ENCODE measurements around the gene CCDC149. TPM values are rescaled to one million over a fixed set of nuclear protein-coding genes. Genes with fewer than 3 reads are reported as not detected.
A peak's percentile ranks its signal among the peaks of the same experiment; 100 is the strongest.

The CCDC149 gene
- total RNA-seq, 1 experiment from 2014 or later = 4.3 TPM

GRCh38 chr4:24884902-24885301, 27.9 kb downstream of the CCDC149 start:
- no peak overlapping the region for H3K27ac ChIP-seq
- H3K4me1 ChIP-seq (replicated peaks) = no peaks in the 10 kb centered on the region
- H3K27me3 ChIP-seq (replicated peaks) = no peaks in the 10 kb centered on the region
- H3K9me3 ChIP-seq (replicated peaks) = no peaks in the 10 kb centered on the region
- H3K36me3 ChIP-seq = no peaks in the 10 kb centered on the region
- no peak for DNase-seq (ENCODE audit: low read depth in 1 of 2, low spot score in 2 of 2)
- H3K4me3 ChIP-seq = no peak overlapping the region

- Histone ChIP-seq H3K27me3 (replicated peaks) (no peaks in the 10 kb centered on the region), H3K4me3 (no peak overlapping the region), H3K9me3 (replicated peaks) (no peaks in the 10 kb centered on the region), H3K27ac (no peak overlapping the region), H3K36me3 (no peaks in the 10 kb centered on the region), H3K4me1 (replicated peaks) (no peaks in the 10 kb centered on the region)
- DNase-seq (ENCODE audit: low read depth in 1 of 2, low spot score in 2 of 2) = no peak
These were observed 31.2 kb downstream of the CCDC149 start for GRCh38 chr4:24881508-24882196.

GRCh38 chr4:24880186-24880585, 32.7 kb downstream of the CCDC149 start:
- Histone ChIP-seq H3K4me1 (replicated peaks) (no peaks in the 10 kb centered on the region), H3K27ac (no peak overlapping the region), H3K36me3 (no peaks in the 10 kb centered on the region), H3K4me3 (no peak overlapping the region), H3K9me3 (replicated peaks) (no peaks in the 10 kb centered on the region), H3K27me3 (replicated peaks) (no peaks in the 10 kb centered on the region)
- no peak for DNase-seq (ENCODE audit: low read depth in 1 of 2, low spot score in 2 of 2)

- no peaks in the 10 kb centered on the region for H3K9me3 ChIP-seq (replicated peaks)
- no peak for DNase-seq (ENCODE audit: low read depth in 1 of 2, low spot score in 2 of 2)
- H3K27me3 ChIP-seq (replicated peaks) = no peaks in the 10 kb centered on the region
- H3K4me3 ChIP-seq = no peak overlapping the region
- H3K4me1 ChIP-seq (replicated peaks) = no peaks in the 10 kb centered on the region
- H3K36me3 ChIP-seq = no peaks in the 10 kb centered on the region
- no peak overlapping the region for H3K27ac ChIP-seq
These were observed 34.2 kb downstream of the CCDC149 start for GRCh38 chr4:24878636-24879016.

GRCh38 chr4:24877868-24878635, 34.8 kb downstream of the CCDC149 start:
- Histone ChIP-seq H3K36me3 (no peaks in the 10 kb centered on the region), H3K27ac (no peak overlapping the region), H3K4me1 (replicated peaks) (no peaks in the 10 kb centered on the region), H3K27me3 (replicated peaks) (no peaks in the 10 kb centered on the region), H3K9me3 (replicated peaks) (no peaks in the 10 kb centered on the region), H3K4me3 (no peak overlapping the region)
- no peak for DNase-seq (ENCODE audit: low read depth in 1 of 2, low spot score in 2 of 2)

GRCh38 chr4:24876431-24876830, 36.4 kb downstream of the CCDC149 start:
- no peaks in the 10 kb centered on the region for H3K27me3 ChIP-seq (replicated peaks)
- no peaks in the 10 kb centered on the region for H3K36me3 ChIP-seq
- H3K4me3 ChIP-seq = no peak overlapping the region
- no peak for DNase-seq (ENCODE audit: low read depth in 1 of 2, low spot score in 2 of 2)
- no peaks in the 10 kb centered on the region for H3K4me1 ChIP-seq (replicated peaks)
- no peaks in the 10 kb centered on the region for H3K9me3 ChIP-seq (replicated peaks)
- no peak overlapping the region for H3K27ac ChIP-seq

GRCh38 chr4:24872720-24873119, 40.1 kb downstream of the CCDC149 start:
- no peaks in the 10 kb centered on the region for H3K27me3 ChIP-seq (replicated peaks)
- no peak for DNase-seq (ENCODE audit: low read depth in 1 of 2, low spot score in 2 of 2)
- H3K36me3 ChIP-seq = no peaks in the 10 kb centered on the region

GRCh38 chr4:24871210-24871609, 41.6 kb downstream of the CCDC149 start:
- no peaks in the 10 kb centered on the region for H3K36me3 ChIP-seq
- no peak for DNase-seq (ENCODE audit: low read depth in 1 of 2, low spot score in 2 of 2)
- H3K4me1 ChIP-seq (replicated peaks) = no peaks in the 10 kb centered on the region
- H3K27me3 ChIP-seq (replicated peaks) = no peaks in the 10 kb centered on the region
- no peak overlapping the region for H3K4me3 ChIP-seq
- H3K27ac ChIP-seq = no peak overlapping the region
- H3K9me3 ChIP-seq (replicated peaks) = no peaks in the 10 kb centered on the region

More at GRCh38 chr4:24872720-24873119, 40.1 kb downstream of the CCDC149 start:
- H3K9me3 ChIP-seq (replicated peaks) = no peaks in the 10 kb centered on the region
- no peak overlapping the region for H3K4me3 ChIP-seq
- no peak overlapping the region for H3K27ac ChIP-seq
- H3K4me1 ChIP-seq (replicated peaks) = no peaks in the 10 kb centered on the region

- Histone ChIP-seq H3K4me1 (replicated peaks) (no peaks in the 10 kb centered on the region), H3K4me3 (no peak overlapping the region), H3K27ac (no peak overlapping the region), H3K36me3 (no peaks in the 10 kb centered on the region), H3K27me3 (replicated peaks) (no peaks in the 10 kb centered on the region), H3K9me3 (replicated peaks) (no peaks in the 10 kb centered on the region)
- DNase-seq (ENCODE audit: low read depth in 1 of 2, low spot score in 2 of 2) = no peak
These were observed 45.0 kb downstream of the CCDC149 start for GRCh38 chr4:24867766-24868296.

- Histone ChIP-seq H3K36me3 (no peaks in the 10 kb centered on the region), H3K4me1 (replicated peaks) (no peaks in the 10 kb centered on the region), H3K9me3 (replicated peaks) (no peaks in the 10 kb centered on the region), H3K4me3 (no peak overlapping the region), H3K27me3 (replicated peaks) (no peaks in the 10 kb centered on the region), H3K27ac (no peak overlapping the region)
- no peak for DNase-seq (ENCODE audit: low read depth in 1 of 2, low spot score in 2 of 2)
These were observed 45.6 kb downstream of the CCDC149 start for GRCh38 chr4:24867251-24867650.

GRCh38 chr4:24865401-24865800, 47.4 kb downstream of the CCDC149 start:
- Histone ChIP-seq H3K27me3 (replicated peaks) (no peaks in the 10 kb centered on the region), H3K36me3 (no peaks in the 10 kb centered on the region), H3K4me1 (replicated peaks) (no peaks in the 10 kb centered on the region), H3K27ac (no peak overlapping the region), H3K4me3 (no peak overlapping the region), H3K9me3 (replicated peaks) (no peaks in the 10 kb centered on the region)
- no peak for DNase-seq (ENCODE audit: low read depth in 1 of 2, low spot score in 2 of 2)

- H3K36me3 ChIP-seq = no peaks in the 10 kb centered on the region
- H3K4me1 ChIP-seq (replicated peaks) = peaks cover 1% of the 10 kb centered on the region; the same call in 1 of the 2 replicates
- DNase-seq (ENCODE audit: low read depth in 1 of 2, low spot score in 2 of 2) = no peak
These were observed 49.0 kb downstream of the CCDC149 start for GRCh38 chr4:24863799-24864198.

GRCh38 chr4:24862073-24862751, 50.6 kb downstream of the CCDC149 start:
- no peaks in the 10 kb centered on the region for H3K36me3 ChIP-seq
- peaks cover 17% of the 10 kb centered on the region for H3K4me1 ChIP-seq (replicated peaks)

More at GRCh38 chr4:24863799-24864198, 49.0 kb downstream of the CCDC149 start:
- no peak overlapping the region for H3K4me3 ChIP-seq
- H3K27ac ChIP-seq = no peak overlapping the region
- H3K27me3 ChIP-seq (replicated peaks) = no peaks in the 10 kb centered on the region
- H3K9me3 ChIP-seq (replicated peaks) = no peaks in the 10 kb centered on the region

GRCh38 chr4:24858550-24858949, 54.3 kb downstream of the CCDC149 start:
- Histone ChIP-seq H3K27me3 (replicated peaks) (no peaks in the 10 kb centered on the region), H3K4me1 (replicated peaks) (peaks cover 46% of the 10 kb centered on the region), H3K9me3 (replicated peaks) (no peaks in the 10 kb centered on the region), H3K27ac (0 out of 2 replicates have a peak overlapping the region, but pooled peaks have one; percentile 18), H3K36me3 (no peaks in the 10 kb centered on the region), H3K4me3 (no peak overlapping the region)
- no peak for DNase-seq (ENCODE audit: low read depth in 1 of 2, low spot score in 2 of 2)

More at GRCh38 chr4:24862073-24862751, 50.6 kb downstream of the CCDC149 start:
- Histone ChIP-seq H3K4me3 (no peak overlapping the region), H3K27ac (no peak overlapping the region), H3K27me3 (replicated peaks) (no peaks in the 10 kb centered on the region), H3K9me3 (replicated peaks) (no peaks in the 10 kb centered on the region)
- DNase-seq (ENCODE audit: low read depth in 1 of 2, low spot score in 2 of 2) = no peak

Measured in SJSA1 (cell line).